GM18951 (cell line): ENCODE data around the gene ADAM10.

Experiments used
- POLR2A ChIP-seq: IDR thresholded peaks from 4 replicates; pipeline ENCODE4 v1.6.1; 2011; ENCODE audit warnings: mild to moderate bottlenecking; ENCODE audit not compliant: insufficient read length, insufficient read depth; ENCODE audit errors: extremely low read depth
- in situ Hi-C: fragments of 300-500 bp; cut with MboI; formaldehyde crosslinking; loops from one replicate; pipeline ENCODE4 v1.12.0; 2022; ENCODE audit warnings: low sequenced_read_pairs, mixed read lengths, inconsistent platforms; ENCODE audit not compliant: unreplicated experiment

Gene ADAM10

GRCh38 chr15:58555162-58556027 lies 194.1 kb downstream of the ADAM10 start:
- in situ Hi-C loops: no loop called here
- no peak for TF ChIP-seq POLR2A

- in situ Hi-C loops: no loop called here
- no peak for TF ChIP-seq POLR2A
These were observed 194.7 kb downstream of the ADAM10 start for GRCh38 chr15:58554758-58555157.

- TF ChIP-seq POLR2A: no peak
- in situ Hi-C loops: no loop called here
These were observed 196.1 kb downstream of the ADAM10 start for GRCh38 chr15:58553365-58553918.

GRCh38 chr15:58552505-58553364 lies 196.8 kb downstream of the ADAM10 start:
- in situ Hi-C loops: no loop called here
- TF ChIP-seq POLR2A: no peak

GRCh38 chr15:58551764-58552504 lies 197.6 kb downstream of the ADAM10 start:
- TF ChIP-seq POLR2A: no peak
- in situ Hi-C loops: no loop called here

- in situ Hi-C loops: no loop called here
- no peak for TF ChIP-seq POLR2A
These were observed 198.3 kb downstream of the ADAM10 start for GRCh38 chr15:58551084-58551763.

- TF ChIP-seq POLR2A: no peak
- in situ Hi-C loops: no loop called here
These were observed 199.8 kb downstream of the ADAM10 start for GRCh38 chr15:58549785-58550074.

GRCh38 chr15:58549013-58549784 lies 200.3 kb downstream of the ADAM10 start:
- in situ Hi-C loops: no loop called here

GRCh38 chr15:58548308-58549012 lies 201.0 kb downstream of the ADAM10 start:
- in situ Hi-C loops: no loop called here
- TF ChIP-seq POLR2A: no peak

More at GRCh38 chr15:58549013-58549784, 200.3 kb downstream of the ADAM10 start:
- TF ChIP-seq POLR2A: no peak

GRCh38 chr15:58547628-58548307 lies 201.7 kb downstream of the ADAM10 start:
- in situ Hi-C loops: no loop called here

More at GRCh38 chr15:58547628-58548307, 201.7 kb downstream of the ADAM10 start:
- no peak for TF ChIP-seq POLR2A
